B cell (primary cell): ENCODE measurements around the gene TMEM53.

Experiments used
- CTCF ChIP-seq: fragments of 200-600 bp; IDR thresholded peaks from one replicate; pipeline ENCODE4 v1.8.0; 2022; ENCODE audit warnings: antibody characterized with exemption, mild to moderate bottlenecking
- EZH2 ChIP-seq: IDR thresholded peaks from 2 replicates; pipeline ENCODE4 v1.6.1; 2012; ENCODE audit warnings: borderline replicate concordance, low read depth, mild to moderate bottlenecking, moderate library complexity, low read length; ENCODE audit not compliant: insufficient read depth, poor library complexity, severe bottlenecking

- no peak for TF ChIP-seq CTCF
- TF ChIP-seq EZH2 = no peak
These were observed 42.9 kb upstream of the TMEM53 start for GRCh38 chr1:44717156-44717555.
